Measurements from ENCODE around the gene ARSG.

GRCh38 chr17:68397108-68397536 is 105.8 kb downstream of the ARSG start:
- TF ChIP-seq LEF1 (IDR thresholded peaks at IDR 0.05; ENCODE audit: borderline replicate concordance) (no peak), TARDBP (IDR thresholded peaks at IDR 0.05) (no peak), ZNF384 (IDR thresholded peaks at IDR 0.05) (no peak), L3MBTL2 (conservative IDR thresholded peaks at IDR 0.05) (no peak), FOXM1 (IDR thresholded peaks at IDR 0.05; ENCODE audit: borderline replicate concordance) (no peak), FOXA1 (IDR thresholded peaks at IDR 0.05) (no peak), FOXK2 (IDR thresholded peaks at IDR 0.05) (no peak), NFRKB (IDR thresholded peaks at IDR 0.05) (no peak), ELF4 (IDR thresholded peaks at IDR 0.05) (no peak), PKNOX1 (IDR thresholded peaks at IDR 0.05) (no peak)
